Heart right ventricle (tissue), 16 donors: ENCODE measurements around the gene ORC5. TPM values are rescaled to one million over a fixed set of nuclear protein-coding genes. Genes with fewer than 3 reads are reported as not detected.
A peak's percentile ranks its signal among the peaks of the same experiment; 100 is the strongest.

Source experiments
- ATAC-seq, 8 donors: fragments of 200-7000 bp; cut with Tn5 transposase; one replicate each; pipeline ENCODE4 v1.9.1; 2020; ENCODE audit warnings: mild to moderate bottlenecking in 8 of 8, moderate library complexity in 8 of 8, moderate number of reproducible peaks in 1 of 8
- DNase-seq, 2 donors: peaks; one replicate each; pipeline ENCODE4 v3.0.0-alpha.2; 2020
- H3K27ac ChIP-seq, 10 donors: fragments of 200-600 bp; sonication (generic) in 2 of 10; one replicate each; pipeline versions ENCODE4 v1.5.0 to v1.8.0; 2020 to 2022; ENCODE audit warnings: mild to moderate bottlenecking in 3 of 10
- H3K27me3 ChIP-seq, 7 donors: fragments of 200-600 bp; one replicate each; pipeline ENCODE4 v1.8.0; 2021 to 2022; ENCODE audit warnings: mild to moderate bottlenecking in 2 of 7
- H3K36me3 ChIP-seq, 9 donors: fragments of 200-600 bp; sonication (generic) in 1 of 9; one replicate each; pipeline versions ENCODE4 v1.5.0 to v1.8.0; 2020 to 2022; ENCODE audit warnings: mild to moderate bottlenecking in 2 of 9
- H3K4me1 ChIP-seq, 9 donors: fragments of 200-600 bp; sonication (generic) in 1 of 9; one replicate each; pipeline versions ENCODE4 v1.5.0 to v1.8.0; 2020 to 2022; ENCODE audit warnings: mild to moderate bottlenecking in 4 of 9
- H3K4me3 ChIP-seq, 10 donors: fragments of 200-600 bp; sonication (generic) in 2 of 10; one replicate each; pipeline versions ENCODE4 v1.5.0 to v1.8.0; 2020 to 2022; ENCODE audit warnings: mild to moderate bottlenecking in 7 of 10, moderate library complexity in 2 of 10
- H3K9me3 ChIP-seq, 11 donors: fragments of 200-600 bp in 10 of 11; sonication (generic) in 2 of 11; one replicate each; pipeline versions ENCODE4 v1.5.0 to v1.8.0; 2013 to 2022; ENCODE audit warnings: mild to moderate bottlenecking in 2 of 11, control low read depth in 1 of 11, moderate library complexity in 1 of 11
- CTCF ChIP-seq, 9 donors: fragments of 200-600 bp; sonication (generic) in 2 of 9; IDR thresholded peaks; one replicate each; pipeline versions ENCODE4 v1.5.0 to v1.8.0; 2021 to 2022; ENCODE audit warnings: antibody characterized with exemption in 9 of 9, mild to moderate bottlenecking in 5 of 9, moderate library complexity in 1 of 9
- WGBS, 2 donors: extraction: QIAGEN DNeasy Blood & Tissue Kit; methylation state at CpG; one replicate each; pipeline ENCODE4 v1.1.7; 2013; ENCODE audit warnings: inconsistent platforms in 1 of 2; 5-methylcytosine and 5-hydroxymethylcytosine counted together
- intact Hi-C, 10 donors: fragments of 100-400 bp; cut with DNase I; formaldehyde crosslinking; loops; one replicate each; pipeline versions ENCODE4 v1.11.1 to v1.14.2; 2022
- polyA plus RNA-seq, 2 donors: library from polyadenylated mRNA; stranded (reverse); fragments of 200-250 nt; gene quantifications; one replicate each; pipeline ENCODE4 v1.2.3, GENCODE V29; 2013
- total RNA-seq, 10 donors: library from RNA; stranded (reverse); fragmentation: NEBNext Ultra II Directional in 3 of 10; extraction: Animal tissue kit (Norgen Biotek cat#: 25700) in 3 of 10; gene quantifications; one replicate each; pipeline versions ENCODE4 v1.2.1 to v1.2.4, GENCODE V29; 2021 to 2023
- donor health status: Arrhythmogenic right ventricular cardiomyopathy.
- donor health status: ischemic (EF 13 %, LVEDD 7.1; RV severe dilation, severe dysfunction).
- donor health status: healthy with polysubstance abuse.
- donor health status: DM: no; HTN: yes; CAD: no.
- donor health status: DM: no; HTN: no; CAD: no.
- donor health status: ischemic (EF 25% LVEDD 6.9; RV normal size, moderate dysfunction).
- donor health status: ischemic (EF 25% LVEDD 5.7; RV mildly dilated, moderate dysfunction).
- donor health status: healthy.
- donor health status: DM: yes; HTN: yes; CAD: no.
- donor health status: Ischemic cardiomyopathy.
- donor health status: ischemic (EF 35%, LVEDD 5.7; RV mildly dilated, moderate dysfunction).
- donor health status: nonischemic (EF 11% LVEDD 7.7; RV severe dilation, severe dysfunction).
- donor health status: DM: yes; HTN: yes; CAD: no.
- donor health status: PGD.
- donor health status: ischemic (EF 29% LVEDD 5.4; RV normal size, mild dysfunction).
- donor health status: nonischemic (EF 23%, LVEDD 6.1; RV moderate dilation, normal function).

ORC5 gene
- total and polyA plus RNA-seq, 12 donors = 3.2 to 12.0 (median 6.9) TPM

GRCh38 chr7:104161244-104161643 lies 46.6 kb downstream of the ORC5 start:
- 76 to 78% methylated on average over 3 of the region's 3 CpGs for WGBS, 2 donors
- H3K9me3 ChIP-seq = no peaks in the 10 kb centered on the region
- no peak overlapping the region for H3K4me3 ChIP-seq
- ATAC-seq (peak in 1 of 8 donors; percentile 58), DNase-seq (no peak)
- intact Hi-C loops = loop anchor here in 6 of 10 donors (5.0 to 10.0 kb wide), 4 partner anchors 586 to 639 kb away; no protein-coding TSS in a partner anchor
- H3K27ac ChIP-seq = peak overlapping the region in 1 of 10 donors; percentile 2
- peaks cover 0 to 64% (median 12%) of the 10 kb centered on the region in 9 donors for H3K36me3 ChIP-seq
- no peaks in the 10 kb centered on the region for H3K27me3 ChIP-seq
- TF ChIP-seq CTCF (IDR thresholded peaks at IDR 0.05) = no peak
- peaks cover 0 to 10% (median 0%) of the 10 kb centered on the region in 9 donors for H3K4me1 ChIP-seq

GRCh38 chr7:104160375-104160774 lies 47.4 kb downstream of the ORC5 start:
- H3K4me1 ChIP-seq = peaks cover 0 to 10% (median 0%) of the 10 kb centered on the region in 9 donors
- no peaks in the 10 kb centered on the region for H3K9me3 ChIP-seq
- peak in 7 of 9 donors; percentile 29 to 56 (median 40) for TF ChIP-seq CTCF (IDR thresholded peaks at IDR 0.05)
- no peaks in the 10 kb centered on the region for H3K27me3 ChIP-seq
- no peak overlapping the region for H3K27ac ChIP-seq
- H3K4me3 ChIP-seq = no peak overlapping the region
- DNase-seq = no peak
- intact Hi-C loops = loop anchor here in 6 of 10 donors (5.0 to 10.0 kb wide), 4 partner anchors 586 to 638 kb away; no protein-coding TSS in a partner anchor
- no peak for ATAC-seq
- H3K36me3 ChIP-seq = peaks cover 0 to 56% (median 8%) of the 10 kb centered on the region in 9 donors

GRCh38 chr7:104156842-104157277 lies 51.0 kb downstream of the ORC5 start:
- Histone ChIP-seq H3K4me1 (peaks cover 0 to 1% (median 0%) of the 10 kb centered on the region in 9 donors), H3K9me3 (no peaks in the 10 kb centered on the region), H3K27me3 (no peaks in the 10 kb centered on the region), H3K36me3 (peaks cover 0 to 51% (median 0%) of the 10 kb centered on the region in 9 donors), H3K4me3 (no peak overlapping the region), H3K27ac (no peak overlapping the region)
- WGBS, 2 donors = 25 to 33% methylated on average over 2 of the region's 2 CpGs
- intact Hi-C loops = loop anchor here in 6 of 10 donors (5.0 to 10.0 kb wide), 5 partner anchors 582 to 635 kb away; no protein-coding TSS in a partner anchor
- ATAC-seq (no peak), DNase-seq (no peak)
- TF ChIP-seq CTCF (IDR thresholded peaks at IDR 0.05) = peak; percentile 17 to 67 (median 53)

GRCh38 chr7:104153287-104153686 lies 54.5 kb downstream of the ORC5 start:
- Histone ChIP-seq H3K27ac (no peak overlapping the region), H3K27me3 (no peaks in the 10 kb centered on the region), H3K36me3 (peaks cover 0 to 55% (median 0%) of the 10 kb centered on the region in 9 donors), H3K9me3 (no peaks in the 10 kb centered on the region), H3K4me1 (no peaks in the 10 kb centered on the region), H3K4me3 (no peak overlapping the region)
- DNase-seq = no peak
- WGBS, 2 donors = 81% methylated on average over 4 of the region's 4 CpGs
- TF ChIP-seq CTCF (IDR thresholded peaks at IDR 0.05) = no peak
- intact Hi-C loops = loop anchor here in 3 of 10 donors (10.0 kb wide), 2 partner anchors 578 to 628 kb away; no protein-coding TSS in a partner anchor
- ATAC-seq = no peak
